ENCODE data around the gene ANKRD49. TPM values are rescaled to one million over a fixed set of nuclear protein-coding genes. Genes with fewer than 3 reads are reported as not detected.

Gene ANKRD49
- total and polyA plus RNA-seq, 2 of the 4 experiments (the other 2 are of a cell fraction) = 7.2 to 10.4 TPM

- no peak overlapping the region for H3K14ac ChIP-seq (replicated peaks; ENCODE audit: low read depth, low read length)
- intact Hi-C loops (cut with micrococcal nuclease) (no loop called here), in situ Hi-C loops (cut with MboI; ENCODE audit: low sequenced_read_pairs) (loop anchor here (10.0 kb wide), 1 partner anchor 53 kb away; no protein-coding TSS in a partner anchor), dilution Hi-C loops (cut with HindIII; ENCODE audit: low sequenced_read_pairs, unreplicated experiment) (no loop called here)
- H3K27ac ChIP-seq (ENCODE audit: insufficient read depth, low read length) = no peak overlapping the region
- H3K4me1 ChIP-seq (ENCODE audit: control insufficient read depth, insufficient read depth, low read length) = peaks cover 2% of the 10 kb centered on the region; the same call in 1 of the 2 replicates
- no peak overlapping the region for H4K91ac ChIP-seq (ENCODE audit: insufficient read depth, low read depth, low read length)
- no peaks in the 10 kb centered on the region for H3K79me1 ChIP-seq (ENCODE audit: low read depth in 1 of 2, low read length in 2 of 2)
- no peak overlapping the region for H2BK5ac ChIP-seq (ENCODE audit: low read depth, low read length, poor library complexity, severe bottlenecking)
- no peak overlapping the region for H3K9ac ChIP-seq (ENCODE audit: low read depth, low read length)
- no peak overlapping the region for H4K8ac ChIP-seq (ENCODE audit: low read depth in 2 of 2, low read length in 2 of 2)
- no peaks in the 10 kb centered on the region for H3K9me1 ChIP-seq (ENCODE audit: insufficient read depth, low read length)
- H2BK120ac ChIP-seq (ENCODE audit: low read depth, low read length) = no peak overlapping the region
- no peaks in the 10 kb centered on the region for H3K9me3 ChIP-seq (ENCODE audit: control insufficient read depth, insufficient read depth, low read length)
- no peaks in the 10 kb centered on the region for H3K36me3 ChIP-seq (ENCODE audit: control insufficient read depth, insufficient read depth, low read length)
- peak; percentile 62 for ATAC-seq (ENCODE audit: low read depth)
- H3K18ac ChIP-seq (ENCODE audit: low read depth, low read length) = no peak overlapping the region
- H3K4me3 ChIP-seq (ENCODE audit: insufficient read depth, low read depth, low read length) = no peak overlapping the region
- no peak overlapping the region for H2AK9ac ChIP-seq (replicated peaks; ENCODE audit: low read depth, low read length, poor library complexity)
- no peak overlapping the region for H2BK15ac ChIP-seq (ENCODE audit: low read depth, low read length)
- no peak overlapping the region for H3K23ac ChIP-seq (ENCODE audit: low read depth, low read length)
- H4K20me1 ChIP-seq (ENCODE audit: insufficient read depth, low read length) = no peaks in the 10 kb centered on the region
- BruUV-seq (replicated peaks) = no TSS peak
- 84% methylated on average over 4 of the region's 5 CpGs; no CpG with 5 or more reads in 1 of the 2 experiments for WGBS, 2 experiments (ENCODE audit: extremely low coverage in 2 of 2, insufficient read length in 1 of 2)
- ChIA-PET CTCF (interaction anchor here (0.8 to 1.3 kb wide), 3 partner anchors 9 to 53 kb away, joined by 3 to 5 read pairs (median 4); partner anchors contain the start of gene C11orf97), POLR2A (ENCODE audit: unreplicated experiment) (no interaction called here)
- H4K5ac ChIP-seq (ENCODE audit: low read depth, low read length) = no peak overlapping the region
- H3K4me2 ChIP-seq (ENCODE audit: low read depth, low read length) = no peak overlapping the region
- TF ChIP-seq SMC3 (IDR thresholded peaks at IDR 0.05; ENCODE audit: low read depth, low read length) = 0 out of 2 replicates have a peak, but pooled peaks have one; percentile 28
- peak; percentile 37 for TF ChIP-seq RAD21 (IDR thresholded peaks at IDR 0.05; ENCODE audit: low read length)
- TF ChIP-seq CTCF (conservative IDR thresholded peaks at IDR 0.05; ENCODE audit: low read depth, low read length) = peak; percentile 46
- no peak for TF ChIP-seq NFE2L2 (IDR thresholded peaks at IDR 0.05; ENCODE audit: low read depth, low read length)
- TF ChIP-seq ELK1 (IDR thresholded peaks at IDR 0.05; ENCODE audit: borderline replicate concordance, low read depth, low read length) = no peak
- H3K27me3 ChIP-seq (ENCODE audit: control insufficient read depth, insufficient read depth, low read length) = peaks cover 2% of the 10 kb centered on the region
- no peak for DNase-seq
- H2BK20ac ChIP-seq (ENCODE audit: low read depth, low read length) = no peak overlapping the region
- H3K4ac ChIP-seq (ENCODE audit: low read depth, low read length) = no peak overlapping the region
- H3K56ac ChIP-seq (ENCODE audit: extremely low read depth, insufficient read depth, low read length) = no peak overlapping the region
- no peak overlapping the region for H2AK5ac ChIP-seq (ENCODE audit: low read depth, low read length)
- no peak overlapping the region for H2AFZ ChIP-seq (replicated peaks; ENCODE audit: low read length, poor library complexity)
These were observed 27.9 kb downstream of the ANKRD49 start for GRCh38 chr11:94521684-94522083.

Measured in IMR-90 (cell line).